B cell (primary cell): ENCODE data around the gene TOP1. TPM values are rescaled to one million over a fixed set of nuclear protein-coding genes. Genes with fewer than 3 reads are reported as not detected.
"Not testable (repeated sequence)": the region's sequence is repeated elsewhere in the genome, so short reads cannot be mapped to it uniquely, and the experiment has no call there.

Experiments
- ATAC-seq: fragments of 200-7000 bp; cut with Tn5 transposase; one replicate; pipeline ENCODE4 v1.10.0; 2021; ENCODE audit warnings: low read depth, mild to moderate bottlenecking, moderate number of reproducible peaks, moderate library complexity
- CTCF ChIA-PET: fragments of 350-600 bp; sonication (Branson Sonifier 250); formaldehyde crosslinking; loops from one replicate; lab custom pipeline; 2021; ENCODE audit warnings: antibody characterized with exemption, inconsistent platforms; lab: Charles Lee
- POLR2A ChIA-PET: fragments of 350-600 bp; sonication (Branson Sonifier 250); formaldehyde crosslinking; loops from one replicate; lab custom pipeline; 2021; ENCODE audit warnings: antibody characterized with exemption; lab: Charles Lee
- DNase-seq: peaks from one replicate; pipeline ENCODE4 v3.0.0; 2013
- H2AFZ ChIP-seq: 2 replicates; pipeline ENCODE4 v1.6.1; 2012; ENCODE audit warnings: mild to moderate bottlenecking, low read depth, low read length; ENCODE audit not compliant: insufficient read depth, poor library complexity, severe bottlenecking
- H3K27ac ChIP-seq, 2 donors: 1 replicate in 1 of 2; 2 replicates in 1 of 2; pipeline ENCODE4 v1.5.1; 2012 to 2013; ENCODE audit warnings: low read length in 2 of 2, mild to moderate bottlenecking in 2 of 2, moderate library complexity in 1 of 2
- H3K27me3 ChIP-seq, 4 experiments: fragments of 200-600 bp in 1 of 4; sonication (generic) in 1 of 4; replicated peaks in 1 of 4; 1 replicate in 2 of 4; 2 replicates in 2 of 4; pipeline versions ENCODE4 v1.6.1 to v1.7.0; 2013 to 2016; ENCODE audit warnings: low read length in 3 of 4, mild to moderate bottlenecking in 2 of 4, mixed read lengths in 1 of 4, moderate library complexity in 1 of 4; ENCODE audit not compliant: insufficient read depth in 4 of 4, control insufficient read depth in 3 of 4; ENCODE audit errors: control extremely low read depth in 1 of 4
- H3K36me3 ChIP-seq, 2 experiments: replicated peaks in 1 of 2; 1 replicate in 1 of 2; 2 replicates in 1 of 2; pipeline versions ENCODE4 v1.6.1 to v1.7.1; 2013; ENCODE audit warnings: low read length in 1 of 2; ENCODE audit not compliant: insufficient read depth in 2 of 2, control insufficient read depth in 1 of 2; ENCODE audit errors: control extremely low read depth in 1 of 2, extremely low read depth in 1 of 2
- H3K4me1 ChIP-seq, 2 donors: fragments of 200-600 bp in 1 of 2; sonication (generic) in 1 of 2; 1 replicate in 1 of 2; 2 replicates in 1 of 2; pipeline versions ENCODE4 v1.5.1 to v1.6.1; 2013 to 2017; ENCODE audit warnings: low read length in 2 of 2; ENCODE audit not compliant: control insufficient read depth in 2 of 2, insufficient read depth in 2 of 2
- H3K4me2 ChIP-seq: replicated peaks from 2 replicates; pipeline ENCODE3; 2012; ENCODE audit warnings: mild to moderate bottlenecking, low read depth, low read length; ENCODE audit not compliant: poor library complexity, severe bottlenecking
- H3K4me3 ChIP-seq, 5 experiments: fragments of 200-600 bp in 1 of 5; sonication (generic) in 1 of 5; 1 replicate in 3 of 5; 2 replicates in 2 of 5; pipeline versions ENCODE4 v1.5.1 to v1.7.0; 2011 to 2016; ENCODE audit warnings: low read length in 4 of 5, mild to moderate bottlenecking in 4 of 5, low read depth in 2 of 5, control low read depth in 1 of 5, moderate library complexity in 1 of 5; ENCODE audit not compliant: insufficient read depth in 1 of 5; ENCODE audit errors: control extremely low read depth in 1 of 5, extremely low read depth in 1 of 5
- H3K79me2 ChIP-seq: fragments of 200-600 bp; sonication (generic); one replicate; pipeline ENCODE4 v1.6.0; 2016; ENCODE audit warnings: low read length; ENCODE audit not compliant: control insufficient read depth, insufficient read depth
- H3K9ac ChIP-seq: fragments of 200-600 bp; sonication (generic); 2 replicates; pipeline ENCODE4 v1.6.1; 2017; ENCODE audit warnings: mild to moderate bottlenecking, low read length, moderate library complexity
- H3K9me3 ChIP-seq, 3 donors: one replicate each; pipeline versions ENCODE4 v1.6.1 to v1.7.1; 2013; ENCODE audit warnings: low read length in 2 of 3; ENCODE audit not compliant: control insufficient read depth in 2 of 3, insufficient read depth in 1 of 3; ENCODE audit errors: control extremely low read depth in 1 of 3
- H4K20me1 ChIP-seq: 2 replicates; pipeline ENCODE4 v1.6.0; 2012; ENCODE audit warnings: mild to moderate bottlenecking, low read length; ENCODE audit not compliant: insufficient read depth, control insufficient read depth, poor library complexity, severe bottlenecking
- H3K27ac Mint-ChIP-seq: one replicate; pipeline ENCODE4 v1.8.0; 2021; ENCODE audit warnings: mixed read lengths
- H3K27me3 Mint-ChIP-seq: one replicate; pipeline ENCODE4 v1.8.0; 2021; ENCODE audit warnings: mixed read lengths
- H3K4me1 Mint-ChIP-seq: one replicate; pipeline ENCODE4 v1.8.0; 2021; ENCODE audit warnings: mixed read lengths
- H3K4me3 Mint-ChIP-seq: one replicate; pipeline ENCODE4 v1.8.0; 2021; ENCODE audit warnings: mixed read lengths
- H3K9me3 Mint-ChIP-seq: one replicate; pipeline ENCODE4 v1.8.0; 2022; ENCODE audit warnings: mixed read lengths; ENCODE audit not compliant: insufficient read depth
- EZH2 ChIP-seq: IDR thresholded peaks from 2 replicates; pipeline ENCODE4 v1.6.1; 2012; ENCODE audit warnings: borderline replicate concordance, low read depth, mild to moderate bottlenecking, moderate library complexity, low read length; ENCODE audit not compliant: insufficient read depth, poor library complexity, severe bottlenecking
- WGBS: methylation state at CpG from one replicate; pipeline ENCODE4 v1.1.5; 2013; ENCODE audit warnings: missing lambda C conversion rate; ENCODE audit not compliant: insufficient coverage; 5-methylcytosine and 5-hydroxymethylcytosine counted together
- intact Hi-C: fragments of 100-400 bp; cut with micrococcal nuclease; formaldehyde crosslinking; loops from one replicate; pipeline ENCODE4 v1.10.0; 2022
- polyA plus RNA-seq: library from polyadenylated mRNA; depleted of rRNA; stranded (reverse); fragments of >200 nt; gene quantifications from 2 replicates; pipeline ENCODE4 v1.2.3, GENCODE V29; 2012
- total RNA-seq, 2 donors: library from RNA; stranded (reverse); fragments of 120-200 nt in 1 of 2; gene quantifications; 1 replicate in 1 of 2; 2 replicates in 1 of 2; pipeline versions ENCODE4 v1.2.3 to v1.2.4, GENCODE V29; 2013 to 2022
- TF ChIP-seq, protein P1 (sequence below): fragments of 200-600 bp; IDR thresholded peaks from one replicate; pipeline ENCODE4 v1.8.0; 2022; ENCODE audit warnings: antibody characterized with exemption, mild to moderate bottlenecking

Gene TOP1
- total and polyA plus RNA-seq, 2 donors (not counting 1 experiment from before 2014, with no cell fraction given) = 5.4 to 44.9 TPM

GRCh38 chr20:41125530-41126457 is 97.2 kb downstream of the TOP1 start:
- H3K4me1 Mint-ChIP-seq = no peaks in the 10 kb centered on the region
- DNase-seq = no peak
- intact Hi-C loops = no loop called here
- H3K27me3 ChIP-seq = no peaks in the 10 kb centered on the region
- no peak overlapping the region for H3K4me2 ChIP-seq
- H3K27me3 Mint-ChIP-seq = no peaks in the 10 kb centered on the region
- no peak for ATAC-seq
- no peak overlapping the region for H3K4me3 ChIP-seq
- no peak overlapping the region for H3K27ac ChIP-seq
- no peaks in the 10 kb centered on the region for H3K9me3 ChIP-seq
- H2AFZ ChIP-seq = no peak overlapping the region
- no peak overlapping the region for H3K4me3 Mint-ChIP-seq
- WGBS = 95% methylated on average over 6 of the region's 6 CpGs
- H4K20me1 ChIP-seq = no peaks in the 10 kb centered on the region
- no peaks in the 10 kb centered on the region for H3K4me1 ChIP-seq
- ChIA-PET CTCF (no interaction called here), POLR2A (no interaction called here)
- TF ChIP-seq, protein P1, sequence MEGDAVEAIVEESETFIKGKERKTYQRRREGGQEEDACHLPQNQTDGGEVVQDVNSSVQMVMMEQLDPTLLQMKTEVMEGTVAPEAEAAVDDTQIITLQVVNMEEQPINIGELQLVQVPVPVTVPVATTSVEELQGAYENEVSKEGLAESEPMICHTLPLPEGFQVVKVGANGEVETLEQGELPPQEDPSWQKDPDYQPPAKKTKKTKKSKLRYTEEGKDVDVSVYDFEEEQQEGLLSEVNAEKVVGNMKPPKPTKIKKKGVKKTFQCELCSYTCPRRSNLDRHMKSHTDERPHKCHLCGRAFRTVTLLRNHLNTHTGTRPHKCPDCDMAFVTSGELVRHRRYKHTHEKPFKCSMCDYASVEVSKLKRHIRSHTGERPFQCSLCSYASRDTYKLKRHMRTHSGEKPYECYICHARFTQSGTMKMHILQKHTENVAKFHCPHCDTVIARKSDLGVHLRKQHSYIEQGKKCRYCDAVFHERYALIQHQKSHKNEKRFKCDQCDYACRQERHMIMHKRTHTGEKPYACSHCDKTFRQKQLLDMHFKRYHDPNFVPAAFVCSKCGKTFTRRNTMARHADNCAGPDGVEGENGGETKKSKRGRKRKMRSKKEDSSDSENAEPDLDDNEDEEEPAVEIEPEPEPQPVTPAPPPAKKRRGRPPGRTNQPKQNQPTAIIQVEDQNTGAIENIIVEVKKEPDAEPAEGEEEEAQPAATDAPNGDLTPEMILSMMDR = no peak
- TF ChIP-seq EZH2 = no peak
- no peak overlapping the region for H3K9ac ChIP-seq
- H3K27ac Mint-ChIP-seq = no peak overlapping the region
- H3K79me2 ChIP-seq = no peaks in the 10 kb centered on the region
- H3K36me3 ChIP-seq = peaks cover 23 to 37% of the 10 kb centered on the region in 2 experiments
- H3K9me3 Mint-ChIP-seq = no peaks in the 10 kb centered on the region

DNA sequence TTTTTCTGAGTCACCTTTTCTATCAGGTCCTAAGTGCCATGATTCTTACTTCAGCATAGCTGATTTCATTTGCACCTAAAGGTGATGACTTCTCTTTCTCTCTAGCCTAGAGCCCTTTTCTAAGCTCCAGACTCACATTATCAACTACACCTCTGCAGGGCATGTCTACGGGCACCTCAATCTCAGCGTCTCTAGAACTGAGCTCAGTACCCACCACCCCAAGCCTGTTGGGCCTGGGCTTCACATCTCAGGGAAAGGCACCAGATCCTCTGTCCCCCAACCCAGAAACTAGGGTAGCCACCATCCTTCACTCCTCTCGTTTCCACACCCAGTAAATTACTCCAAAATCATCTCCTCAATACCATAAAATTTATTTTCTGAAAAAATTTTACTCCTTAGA is 98.1 kb downstream of the TOP1 start:
- Histone ChIP-seq H3K4me1 (no peaks in the 10 kb centered on the region), H2AFZ (no peak overlapping the region), H4K20me1 (no peaks in the 10 kb centered on the region), H3K4me2 (no peak overlapping the region), H3K9me3 (no peaks in the 10 kb centered on the region), H3K9ac (no peak overlapping the region), H3K27ac (no peak overlapping the region), H3K4me3 (no peak overlapping the region), H3K36me3 (peaks cover 20 to 29% of the 10 kb centered on the region in 2 experiments), H3K27me3 (no peaks in the 10 kb centered on the region), H3K79me2 (no peaks in the 10 kb centered on the region)
- ATAC-seq = no peak
- TF ChIP-seq, protein P1 = no peak
- no peak for TF ChIP-seq EZH2
- Mint-ChIP-seq H3K4me3 (no peak overlapping the region), H3K9me3 (no peaks in the 10 kb centered on the region), H3K27ac (peak overlapping the region; percentile 1), H3K4me1 (no peaks in the 10 kb centered on the region), H3K27me3 (no peaks in the 10 kb centered on the region)
- no peak for DNase-seq
- POLR2A ChIA-PET = no interaction called here
- WGBS = 100% methylated on average over 3 of the region's 3 CpGs
- intact Hi-C loops = no loop called here
- CTCF ChIA-PET = no interaction called here

- intact Hi-C loops, H3K27me3 ChIP-seq, H3K79me2 ChIP-seq, H3K9me3 ChIP-seq, H3K4me1 ChIP-seq, H3K4me2 ChIP-seq, H3K27me3 Mint-ChIP-seq, ATAC-seq, H3K27ac Mint-ChIP-seq, H4K20me1 ChIP-seq, H3K4me3 Mint-ChIP-seq, H3K4me1 Mint-ChIP-seq, H3K27ac ChIP-seq, H2AFZ ChIP-seq, H3K9ac ChIP-seq, DNase-seq, POLR2A ChIA-PET, H3K4me3 ChIP-seq, CTCF ChIA-PET, H3K9me3 Mint-ChIP-seq: not testable (repeated sequence)
- WGBS = no CpG with 5 or more reads among the region's 3 CpGs
- H3K36me3 ChIP-seq = peaks cover 15 to 16% of the 10 kb centered on the region in 2 experiments
Observed at GRCh38 chr20:41128317-41128716, 99.7 kb downstream of the TOP1 start.
